ENCODE results near the gene ARMC2. TPM values are rescaled to one million over a fixed set of nuclear protein-coding genes. Genes with fewer than 3 reads are reported as not detected.

The ARMC2 gene
- total and polyA plus RNA-seq, 2 of the 8 experiments (the other 6 are each of a cell fraction or from before 2014, with no cell fraction given): 1.6 to 4.4 TPM

DNA sequence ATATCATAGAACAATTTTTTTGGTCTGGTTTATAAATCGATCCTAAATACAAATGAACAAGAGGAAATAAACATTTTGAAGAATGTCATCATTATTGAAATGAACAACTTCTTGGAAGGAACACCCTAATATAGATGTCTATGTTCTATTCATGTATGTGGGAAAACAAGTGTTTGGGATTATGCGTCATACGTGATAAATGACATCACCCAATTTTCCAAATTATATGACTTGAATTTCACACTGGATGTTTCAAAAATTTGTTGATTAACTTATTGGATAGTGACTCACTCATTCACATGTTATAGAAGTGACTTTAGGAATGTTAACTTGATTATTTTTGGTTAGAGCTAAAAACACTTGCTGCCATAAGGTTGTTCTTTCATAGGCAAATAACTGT is 18.6 kb downstream of the ARMC2 start:
- H2BK120ac ChIP-seq (replicated peaks; ENCODE audit: low read depth, low read length): no peak overlapping the region
- CTCF ChIA-PET (ENCODE audit: partially characterized antibody): no interaction called here
- H3K4me1 ChIP-seq (replicated peaks in 1 of 4; ENCODE audit: control insufficient read depth in 3 of 4, insufficient read depth in 4 of 4, low read length in 3 of 4): peaks cover 0 to 4% (median 1%) of the 10 kb centered on the region in 4 experiments; a peak in 3 of 7 replicates
- no peak overlapping the region for H3K4ac ChIP-seq (replicated peaks; ENCODE audit: insufficient read length, low read depth, low read length)
- no peak overlapping the region for H2BK15ac ChIP-seq (ENCODE audit: low read length)
- no peak overlapping the region for H4K8ac ChIP-seq (ENCODE audit: extremely low read depth, insufficient read depth, low read length)
- H3K4me2 ChIP-seq (ENCODE audit: insufficient read depth in 1 of 2, low read depth in 2 of 2, low read length in 2 of 2): no peak overlapping the region
- H3K56ac ChIP-seq (replicated peaks; ENCODE audit: insufficient read length, low read depth, low read length): no peak overlapping the region
- H2BK20ac ChIP-seq (ENCODE audit: low read length): no peak overlapping the region
- no peak overlapping the region for H2AFZ ChIP-seq (ENCODE audit: low read length)
- no peaks in the 10 kb centered on the region for H3K23me2 ChIP-seq (ENCODE audit: low read depth, low read length)
- H4K5ac ChIP-seq (ENCODE audit: insufficient read length, low read depth, low read length): no peak overlapping the region
- no peak overlapping the region for H3K18ac ChIP-seq (ENCODE audit: extremely low read depth, low read length)
- WGBS, 2 experiments (ENCODE audit: extremely low coverage in 1 of 2, insufficient coverage in 1 of 2, insufficient read length in 1 of 2, insufficient replicate concordance in 2 of 2, low coverage in 1 of 2, low lambda C conversion rate in 2 of 2, missing lambda C conversion rate in 1 of 2): 91% methylated on average over 3 of the region's 3 CpGs; no CpG with 5 or more reads in 1 of the 2 experiments
- H3K23ac ChIP-seq (ENCODE audit: insufficient read length): no peak overlapping the region
- H4K91ac ChIP-seq (replicated peaks; ENCODE audit: insufficient read length, low read length): no peak overlapping the region
- POLR2A ChIA-PET (ENCODE audit: partially characterized antibody): no interaction called here
- H3K27me3 ChIP-seq (replicated peaks in 1 of 4; ENCODE audit: control insufficient read depth in 3 of 4, extremely low read depth in 1 of 4, insufficient read depth in 3 of 4, low read length in 3 of 4): no peaks in the 10 kb centered on the region
- no peaks in the 10 kb centered on the region for H3K79me2 ChIP-seq (ENCODE audit: control insufficient read depth in 1 of 2, insufficient read depth in 2 of 2, low read length in 2 of 2)
- no peak overlapping the region for H2AK5ac ChIP-seq (ENCODE audit: low read depth, low read length)
- H3K79me1 ChIP-seq (ENCODE audit: low read depth, low read length): no peaks in the 10 kb centered on the region
- H3K27ac ChIP-seq (ENCODE audit: low read depth, low read length): no peak overlapping the region
- no peaks in the 10 kb centered on the region for H4K20me1 ChIP-seq (replicated peaks in 1 of 2; ENCODE audit: control insufficient read depth in 1 of 2, insufficient read depth in 2 of 2, low read length in 2 of 2)
- no peak overlapping the region for H2BK12ac ChIP-seq (ENCODE audit: low read depth, low read length)
- H3K14ac ChIP-seq (ENCODE audit: insufficient read length): no peak overlapping the region
- H3K9ac ChIP-seq (replicated peaks in 1 of 4; ENCODE audit: extremely low read depth in 1 of 4, low read depth in 3 of 4, low read length in 3 of 4): no peak overlapping the region
- FAIRE-seq (no peak), DNase-seq (ENCODE audit: low read depth in 1 of 2, low spot score in 2 of 2) (no peak)
- no peaks in the 10 kb centered on the region for H3K9me3 ChIP-seq (ENCODE audit: insufficient read depth in 2 of 2, low read depth in 1 of 2, low read length in 1 of 2)
- H3K4me3 ChIP-seq (ENCODE audit: extremely low read depth in 1 of 4, insufficient read depth in 2 of 4, low read depth in 3 of 4, low read length in 4 of 4): no peak overlapping the region
- no peaks in the 10 kb centered on the region for H3K36me3 ChIP-seq (ENCODE audit: control insufficient read depth in 2 of 4, insufficient read depth in 4 of 4, low read length in 3 of 4)
- no peak overlapping the region for H2BK5ac ChIP-seq (ENCODE audit: low read depth, low read length)
- TF ChIP-seq RXRA (IDR thresholded peaks at IDR 0.05; ENCODE audit: insufficient read depth, low read depth, low read length) (no peak), BCL11A (IDR thresholded peaks at IDR 0.05; ENCODE audit: low read depth in 2 of 2, low read length in 2 of 2) (no peak), BACH1 (IDR thresholded peaks at IDR 0.05; ENCODE audit: low read length) (no peak), RFX5 (IDR thresholded peaks at IDR 0.05; ENCODE audit: borderline replicate concordance, low read depth, low read length) (no peak), TAF7 (optimal IDR thresholded peaks at IDR 0.05; ENCODE audit: borderline replicate concordance, low read depth, low read length) (no peak), CBX5 (IDR thresholded peaks at IDR 0.05; ENCODE audit: low read depth, low read length) (no peak), TEAD4 (IDR thresholded peaks at IDR 0.05; ENCODE audit: low read depth, low read length) (no peak), GABPA (IDR thresholded peaks at IDR 0.05; ENCODE audit: borderline replicate concordance, insufficient read depth, low read length) (no peak), E2F6 (IDR thresholded peaks at IDR 0.05) (no peak), POU5F1 (IDR thresholded peaks at IDR 0.05; ENCODE audit: low read depth, low read length) (no peak), PHF8 (conservative IDR thresholded peaks at IDR 0.05; ENCODE audit: low read depth, low read length) (no peak), CEBPB (IDR thresholded peaks at IDR 0.05; ENCODE audit: low read depth, low read length) (no peak)
- TF ChIP-seq, protein P1, sequence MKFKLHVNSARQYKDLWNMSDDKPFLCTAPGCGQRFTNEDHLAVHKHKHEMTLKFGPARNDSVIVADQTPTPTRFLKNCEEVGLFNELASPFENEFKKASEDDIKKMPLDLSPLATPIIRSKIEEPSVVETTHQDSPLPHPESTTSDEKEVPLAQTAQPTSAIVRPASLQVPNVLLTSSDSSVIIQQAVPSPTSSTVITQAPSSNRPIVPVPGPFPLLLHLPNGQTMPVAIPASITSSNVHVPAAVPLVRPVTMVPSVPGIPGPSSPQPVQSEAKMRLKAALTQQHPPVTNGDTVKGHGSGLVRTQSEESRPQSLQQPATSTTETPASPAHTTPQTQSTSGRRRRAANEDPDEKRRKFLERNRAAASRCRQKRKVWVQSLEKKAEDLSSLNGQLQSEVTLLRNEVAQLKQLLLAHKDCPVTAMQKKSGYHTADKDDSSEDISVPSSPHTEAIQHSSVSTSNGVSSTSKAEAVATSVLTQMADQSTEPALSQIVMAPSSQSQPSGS (IDR thresholded peaks at IDR 0.05; ENCODE audit: low read length): no peak

Data from H1 (cell line).